Caco-2 (cell line): ENCODE measurements around the gene ANK3. TPM values are rescaled to one million over a fixed set of nuclear protein-coding genes. Genes with fewer than 3 reads are reported as not detected.

Source experiments
- BruUV-seq: library from RNA; stranded (reverse); fragments of 400-500 nt; replicated peaks from 2 replicates; lab custom pipeline; 2021; lab: Mats Ljungman, UMichigan
- CTCF ChIA-PET: fragments of 300-600 bp; sonication (Branson Sonifier 250); formaldehyde crosslinking; loops from one replicate; lab custom pipeline; 2022; ENCODE audit warnings: antibody characterized with exemption; lab: Charles Lee
- POLR2A ChIA-PET: fragments of 300-600 bp; sonication (Branson Sonifier 250); formaldehyde crosslinking; loops from one replicate; lab custom pipeline; 2022; ENCODE audit warnings: antibody characterized with exemption; lab: Charles Lee
- DNase-seq, 2 experiments: peaks; one replicate each; pipeline versions ENCODE4 v3.0.0 to v3.0.0-alpha.2; 2020 to 2022
- H3K27me3 ChIP-seq: replicated peaks from 2 replicates; pipeline ENCODE4 v1.6.0; 2011; ENCODE audit warnings: low read length; ENCODE audit not compliant: control insufficient read depth, insufficient read depth
- H3K36me3 ChIP-seq: 2 replicates; pipeline ENCODE4 v1.5.1; 2011; ENCODE audit warnings: low read length; ENCODE audit not compliant: control insufficient read depth, insufficient read depth
- H3K4me1 ChIP-seq: fragments of 250-450 bp; sonication (Bioruptor Pico); 2 replicates; pipeline ENCODE4 v1.5.1; 2020; ENCODE audit warnings: mild to moderate bottlenecking
- H3K4me3 ChIP-seq: 2 replicates; pipeline ENCODE4 v1.5.1; 2011; ENCODE audit warnings: low read depth, mild to moderate bottlenecking, control low read depth, low read length
- H3K9me3 ChIP-seq: fragments of 250-450 bp; sonication (Bioruptor Pico); 2 replicates; pipeline ENCODE4 v1.5.1; 2020; ENCODE audit warnings: mild to moderate bottlenecking, moderate library complexity
- H3K27ac Mint-ChIP-seq: one replicate; pipeline ENCODE4 v1.8.0; 2022; ENCODE audit warnings: mixed read lengths; ENCODE audit not compliant: unreplicated experiment
- H3K27me3 Mint-ChIP-seq: one replicate; pipeline ENCODE4 v1.8.0; 2022; ENCODE audit warnings: mixed read lengths; ENCODE audit not compliant: insufficient read depth, unreplicated experiment
- H3K36me3 Mint-ChIP-seq: one replicate; pipeline ENCODE4 v1.8.0; 2022; ENCODE audit warnings: mild to moderate bottlenecking, mixed read lengths; ENCODE audit not compliant: insufficient read depth, unreplicated experiment
- H3K4me1 Mint-ChIP-seq: one replicate; pipeline ENCODE4 v1.8.0; 2022; ENCODE audit warnings: low read depth, mixed read lengths; ENCODE audit not compliant: unreplicated experiment
- H3K4me3 Mint-ChIP-seq: one replicate; pipeline ENCODE4 v1.8.0; 2022; ENCODE audit warnings: mild to moderate bottlenecking, moderate library complexity, mixed read lengths; ENCODE audit not compliant: unreplicated experiment
- H3K9me3 Mint-ChIP-seq: one replicate; pipeline ENCODE4 v1.8.0; 2022; ENCODE audit warnings: mixed read lengths; ENCODE audit not compliant: unreplicated experiment
- CTCF ChIP-seq, 2 experiments: fragments of 200-600 bp in 1 of 2; IDR thresholded peaks; 1 replicate in 1 of 2; 2 replicates in 1 of 2; pipeline versions ENCODE4 v1.5.1 to v1.8.0; 2011 to 2022; ENCODE audit warnings: antibody characterized with exemption in 1 of 2, control low read depth in 1 of 2, inconsistent platforms in 1 of 2, low read depth in 1 of 2, low read length in 1 of 2, mild to moderate bottlenecking in 1 of 2, moderate library complexity in 1 of 2; ENCODE audit not compliant: insufficient read depth in 1 of 2, severe bottlenecking in 1 of 2, unreplicated experiment in 1 of 2
- intact Hi-C: fragments of 100-400 bp; cut with micrococcal nuclease; formaldehyde crosslinking; loops from one replicate; pipeline ENCODE4 v1.10.0; 2022; ENCODE audit not compliant: unreplicated experiment
- total RNA-seq: library from RNA; stranded (reverse); gene quantifications from 2 replicates; pipeline ENCODE4 v1.2.3, GENCODE V29; 2022

ANK3 gene
- total RNA-seq, 1 experiment from 2014 or later: 46.7 TPM

- Histone ChIP-seq H3K27me3 (no peaks in the 10 kb centered on the region), H3K4me1 (peaks cover 6% of the 10 kb centered on the region; the same call in 1 of the 2 replicates), H3K36me3 (no peaks in the 10 kb centered on the region), H3K9me3 (no peaks in the 10 kb centered on the region), H3K4me3 (no peak overlapping the region)
- BruUV-seq: no TSS peak
- H3K36me3 Mint-ChIP-seq: no peaks in the 10 kb centered on the region
- H3K9me3 Mint-ChIP-seq: no peaks in the 10 kb centered on the region
- no peak for TF ChIP-seq CTCF (IDR thresholded peaks at IDR 0.05; ENCODE audit: insufficient read depth in 1 of 2, low read depth in 1 of 2, low read length in 1 of 2, severe bottlenecking in 1 of 2, unreplicated experiment in 1 of 2)
- H3K4me3 Mint-ChIP-seq: no peak overlapping the region
- intact Hi-C loops: loop anchor here (1.0 kb wide), 1 partner anchor 9 kb away; no protein-coding TSS in a partner anchor
- H3K4me1 Mint-ChIP-seq: no peaks in the 10 kb centered on the region
- H3K27me3 Mint-ChIP-seq: no peaks in the 10 kb centered on the region
- no peak overlapping the region for H3K27ac Mint-ChIP-seq
- CTCF ChIA-PET: interaction anchor here (0.6 kb wide), 2 partner anchors 30 to 96 kb away, joined by 3 to 8 read pairs; no protein-coding TSS in a partner anchor
- POLR2A ChIA-PET: interaction anchor here (0.6 kb wide), 1 partner anchor 11 kb away, joined by 4 read pairs; no protein-coding TSS in a partner anchor
- peak; percentile 50 to 54 for DNase-seq
Observed at GRCh38 chr10:60130130-60130579, 259.5 kb downstream of the ANK3 start.

- Mint-ChIP-seq H3K4me3 (no peak overlapping the region), H3K36me3 (no peaks in the 10 kb centered on the region), H3K4me1 (peaks cover 18% of the 10 kb centered on the region), H3K9me3 (peaks cover 5% of the 10 kb centered on the region), H3K27me3 (no peaks in the 10 kb centered on the region), H3K27ac (no peak overlapping the region)
- no peak overlapping the region for H3K4me3 ChIP-seq
- no peak for DNase-seq
- no peak for TF ChIP-seq CTCF (IDR thresholded peaks at IDR 0.05; ENCODE audit: insufficient read depth in 1 of 2, low read depth in 1 of 2, low read length in 1 of 2, severe bottlenecking in 1 of 2, unreplicated experiment in 1 of 2)
- no TSS peak for BruUV-seq
- H3K36me3 ChIP-seq: no peaks in the 10 kb centered on the region
- ChIA-PET POLR2A (no interaction called here), CTCF (interaction anchor here (1.3 kb wide), 1 partner anchor 84 kb away, joined by 3 read pairs; no protein-coding TSS in a partner anchor)
- intact Hi-C loops: no loop called here
- no peaks in the 10 kb centered on the region for H3K9me3 ChIP-seq
- H3K4me1 ChIP-seq: peaks cover 21% of the 10 kb centered on the region
- H3K27me3 ChIP-seq: no peaks in the 10 kb centered on the region
Observed at GRCh38 chr10:60125895-60126294, 263.8 kb downstream of the ANK3 start.

- Histone ChIP-seq H3K4me3 (no peak overlapping the region), H3K4me1 (peaks cover 15% of the 10 kb centered on the region), H3K36me3 (no peaks in the 10 kb centered on the region), H3K27me3 (no peaks in the 10 kb centered on the region), H3K9me3 (no peaks in the 10 kb centered on the region)
- H3K9me3 Mint-ChIP-seq: peaks cover 14% of the 10 kb centered on the region
- H3K27ac Mint-ChIP-seq: no peak overlapping the region
- TF ChIP-seq CTCF (IDR thresholded peaks at IDR 0.05; ENCODE audit: insufficient read depth in 1 of 2, low read depth in 1 of 2, low read length in 1 of 2, severe bottlenecking in 1 of 2, unreplicated experiment in 1 of 2): no peak
- CTCF ChIA-PET: no interaction called here
- POLR2A ChIA-PET: no interaction called here
- intact Hi-C loops: no loop called here
- no peak overlapping the region for H3K4me3 Mint-ChIP-seq
- peaks cover 18% of the 10 kb centered on the region for H3K4me1 Mint-ChIP-seq
- DNase-seq: no peak
- H3K36me3 Mint-ChIP-seq: no peaks in the 10 kb centered on the region
- no peaks in the 10 kb centered on the region for H3K27me3 Mint-ChIP-seq
- no TSS peak for BruUV-seq
Observed at GRCh38 chr10:60124536-60124935, 265.1 kb downstream of the ANK3 start.
